Measurements from ENCODE around the gene ADCY10.

GRCh38 chr1:167950569-167950968, 36.6 kb upstream of the ADCY10 start:
- no peak for TF ChIP-seq CTCF (IDR thresholded peaks at IDR 0.05)
- no peak for TF ChIP-seq POLR2A (IDR thresholded peaks at IDR 0.05)

All from esophagus squamous epithelium (tissue), 4 donors.